ENCODE results near the gene SH3GLB2. TPM values are rescaled to one million over a fixed set of nuclear protein-coding genes. Genes with fewer than 3 reads are reported as not detected.

Gene SH3GLB2
- polyA plus RNA-seq, 2 of the 4 experiments (the other 2 are of a cell fraction), result 28.3 to 42.6 TPM

GRCh38 chr9:129011170-129011569 lies 17.0 kb downstream of the SH3GLB2 start:
- H3K4me2 ChIP-seq, result no peak overlapping the region
- TF ChIP-seq HDAC2 (IDR thresholded peaks at IDR 0.05), result no peak
- no peak for TF ChIP-seq MAX (IDR thresholded peaks at IDR 0.05)
- no peak for TF ChIP-seq FOSL2 (IDR thresholded peaks at IDR 0.05)
- TF ChIP-seq FOSL2 (CRISPR knock-in tag; IDR thresholded peaks at IDR 0.05), result no peak
- no peak for TF ChIP-seq PHF8 (IDR thresholded peaks at IDR 0.05; ENCODE audit: borderline replicate concordance, low read depth)
- no peak for TF ChIP-seq EHMT2 (IDR thresholded peaks at IDR 0.05; ENCODE audit: low read depth)
- no peak for TF ChIP-seq JUNB (IDR thresholded peaks at IDR 0.05)
- no peaks in the 10 kb centered on the region for H3K9me3 ChIP-seq
- ChIA-PET POLR2A (interaction anchor here (0.7 kb wide), 1 partner anchor 17 kb away, joined by 3 read pairs; the partner anchor contains the start of gene SH3GLB2), CTCF (interaction anchor here (0.6 kb wide), 1 partner anchor 1696 kb away, joined by 4 read pairs; no protein-coding TSS in a partner anchor)
- no peaks in the 10 kb centered on the region for H3K4me1 ChIP-seq
- 94% methylated on average over 18 of the region's 19 CpGs for WGBS (ENCODE audit: missing lambda C conversion rate)
- no peak overlapping the region for H3K4me3 ChIP-seq
- FAIRE-seq, result no peak
- no peak for DNase-seq (ENCODE audit: low read depth in 1 of 2, low spot score in 1 of 2)
- ATAC-seq, result no peak
- H3K27ac ChIP-seq, result no peak overlapping the region

- DNase-seq (ENCODE audit: low read depth in 1 of 2, low spot score in 1 of 2), result no peak
- Histone ChIP-seq H3K4me1 (no peaks in the 10 kb centered on the region), H3K9me3 (no peaks in the 10 kb centered on the region), H3K4me3 (no peak overlapping the region), H3K27ac (no peak overlapping the region), H3K4me2 (no peak overlapping the region)
- FAIRE-seq, result no peak
- no peak for ATAC-seq
- 90% methylated on average over 5 of the region's 8 CpGs for WGBS (ENCODE audit: missing lambda C conversion rate)
- ChIA-PET POLR2A (interaction anchor here (0.7 kb wide), 1 partner anchor 18 kb away, joined by 3 read pairs; the partner anchor contains the start of gene SH3GLB2), CTCF (interaction anchor here (5.9 to 8.8 kb wide), 2 partner anchors 9 to 14 kb away, joined by 64 to 136 read pairs; no protein-coding TSS in a partner anchor)
- TF ChIP-seq ZSCAN20 (CRISPR knock-in tag; IDR thresholded peaks at IDR 0.05) (no peak), ELK1 (IDR thresholded peaks at IDR 0.05; ENCODE audit: low read depth, low read length) (no peak), CBX8 (IDR thresholded peaks at IDR 0.05) (no peak)
Measured at GRCh38 chr9:129010267-129010975, 17.7 kb downstream of the SH3GLB2 start.

GRCh38 chr9:129009584-129010141 lies 18.5 kb downstream of the SH3GLB2 start:
- POLR2A ChIA-PET, result interaction anchor here (1.1 kb wide), 1 partner anchor 19 kb away, joined by 3 read pairs; the partner anchor contains the start of gene SH3GLB2
- CTCF ChIA-PET, result interaction anchor here (5.9 to 8.8 kb wide), 3 partner anchors 9 to 20 kb away, joined by 45 to 136 read pairs (median 64); no protein-coding TSS in a partner anchor
- Histone ChIP-seq H3K4me3 (no peak overlapping the region), H3K4me1 (no peaks in the 10 kb centered on the region), H3K9me3 (no peaks in the 10 kb centered on the region), H3K4me2 (no peak overlapping the region), H3K27ac (no peak overlapping the region)
- FAIRE-seq (no peak), ATAC-seq (no peak), DNase-seq (ENCODE audit: low read depth in 1 of 2, low spot score in 1 of 2) (no peak)
- 88% methylated on average over 16 of the region's 17 CpGs for WGBS (ENCODE audit: missing lambda C conversion rate)
- no peak for TF ChIP-seq ZSCAN20 (CRISPR knock-in tag; IDR thresholded peaks at IDR 0.05)
- no peak for TF ChIP-seq RFX5 (IDR thresholded peaks at IDR 0.05)
- no peak for TF ChIP-seq BHLHE40 (IDR thresholded peaks at IDR 0.05; ENCODE audit: low read depth, low read length)
- TF ChIP-seq NR3C1 (IDR thresholded peaks at IDR 0.05), result no peak
- TF ChIP-seq EHF (CRISPR knock-in tag; IDR thresholded peaks at IDR 0.05), result no peak
- no peak for TF ChIP-seq PHF8 (IDR thresholded peaks at IDR 0.05; ENCODE audit: borderline replicate concordance, low read depth)
- TF ChIP-seq KDM5A (IDR thresholded peaks at IDR 0.05), result no peak
- TF ChIP-seq RAD21 (conservative IDR thresholded peaks at IDR 0.05 in 1 of 2, IDR thresholded peaks at IDR 0.05 in 1 of 2), result no peak
- no peak for TF ChIP-seq ZC3H11A (IDR thresholded peaks at IDR 0.05)
- no peak for TF ChIP-seq ZFP36 (IDR thresholded peaks at IDR 0.05; ENCODE audit: borderline replicate concordance, partially characterized antibody)
- no peak for TF ChIP-seq FOXS1 (CRISPR knock-in tag; IDR thresholded peaks at IDR 0.05)
- no peak for TF ChIP-seq CTCF (IDR thresholded peaks at IDR 0.05)
- no peak for TF ChIP-seq JUN (IDR thresholded peaks at IDR 0.05)
- TF ChIP-seq USF2 (IDR thresholded peaks at IDR 0.05), result no peak
- no peak for TF ChIP-seq FOSL2 (IDR thresholded peaks at IDR 0.05)
- TF ChIP-seq FOSL2 (CRISPR knock-in tag; IDR thresholded peaks at IDR 0.05), result no peak
